HG02970 (cell line): Measurements from ENCODE around the gene PARP2.

Experiments used
- ATAC-seq: cut with Tn5 transposase; IDR thresholded peaks from one replicate; pipeline ENCODE4 v1.9.1; 2021; ENCODE audit warnings: mild to moderate bottlenecking, moderate library complexity, moderate number of reproducible peaks; ENCODE audit not compliant: unreplicated experiment, low FRiP score

PARP2 gene

DNA sequence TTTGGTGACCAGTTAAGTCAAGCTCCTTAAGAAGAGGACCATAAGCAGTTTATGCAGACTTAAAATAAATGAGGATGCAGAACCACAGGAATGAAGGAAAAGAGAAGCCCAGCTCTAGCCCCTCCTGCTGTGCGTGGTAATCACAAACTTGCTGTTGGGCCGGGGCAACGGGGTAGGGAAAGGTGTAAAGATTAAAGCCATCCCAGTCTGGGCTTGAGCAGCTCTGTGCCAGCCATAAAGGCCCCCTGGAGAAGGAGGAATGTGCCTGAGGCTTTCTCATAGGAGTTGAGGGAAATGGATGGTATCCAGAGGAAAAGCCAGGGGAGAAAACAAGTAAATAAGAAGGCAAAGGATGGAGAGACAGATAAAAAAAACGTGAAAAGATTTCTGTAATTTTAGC is 44.7 kb downstream of the PARP2 start:
- ATAC-seq, result no peak

- ATAC-seq, result no peak
These were observed 48.1 kb downstream of the PARP2 start for GRCh38 chr14:20391505-20391904.

DNA sequence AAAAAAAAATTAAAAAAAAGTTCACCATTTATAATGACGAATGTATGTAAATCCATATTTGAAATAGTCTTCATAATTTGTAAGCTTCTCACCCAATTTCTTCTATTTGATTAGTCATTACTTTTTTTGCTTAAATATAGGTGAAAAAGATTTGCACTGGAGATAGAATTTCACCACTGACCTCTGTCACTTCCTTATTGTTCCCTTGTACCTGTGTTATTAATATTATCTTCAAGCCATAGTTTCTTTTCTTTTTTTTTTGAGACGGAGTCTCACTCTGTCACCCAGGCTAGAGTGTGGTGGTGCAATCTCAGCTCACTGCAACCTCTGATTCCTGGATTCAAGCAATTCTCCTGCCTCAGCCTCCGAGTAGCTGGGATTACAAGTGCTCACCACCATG is 54.1 kb downstream of the PARP2 start:
- no peak for ATAC-seq

DNA sequence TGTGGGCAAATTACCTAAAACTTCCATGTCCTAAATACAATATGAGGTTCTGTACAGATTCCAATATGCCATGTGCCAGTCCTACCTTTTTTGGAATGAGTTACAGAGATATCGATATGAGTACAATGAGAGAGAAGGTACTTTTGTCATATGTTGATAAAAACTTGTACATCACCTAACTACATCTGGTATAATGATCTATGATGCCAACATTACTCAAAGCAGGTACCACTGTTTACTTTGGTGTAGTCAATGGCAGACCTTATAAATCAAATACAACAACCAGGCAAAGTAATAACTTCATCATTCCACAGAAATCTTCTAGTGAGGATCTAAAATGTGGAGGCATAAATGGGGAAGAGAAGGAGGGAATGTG is 57.1 kb downstream of the PARP2 start:
- no peak for ATAC-seq

DNA sequence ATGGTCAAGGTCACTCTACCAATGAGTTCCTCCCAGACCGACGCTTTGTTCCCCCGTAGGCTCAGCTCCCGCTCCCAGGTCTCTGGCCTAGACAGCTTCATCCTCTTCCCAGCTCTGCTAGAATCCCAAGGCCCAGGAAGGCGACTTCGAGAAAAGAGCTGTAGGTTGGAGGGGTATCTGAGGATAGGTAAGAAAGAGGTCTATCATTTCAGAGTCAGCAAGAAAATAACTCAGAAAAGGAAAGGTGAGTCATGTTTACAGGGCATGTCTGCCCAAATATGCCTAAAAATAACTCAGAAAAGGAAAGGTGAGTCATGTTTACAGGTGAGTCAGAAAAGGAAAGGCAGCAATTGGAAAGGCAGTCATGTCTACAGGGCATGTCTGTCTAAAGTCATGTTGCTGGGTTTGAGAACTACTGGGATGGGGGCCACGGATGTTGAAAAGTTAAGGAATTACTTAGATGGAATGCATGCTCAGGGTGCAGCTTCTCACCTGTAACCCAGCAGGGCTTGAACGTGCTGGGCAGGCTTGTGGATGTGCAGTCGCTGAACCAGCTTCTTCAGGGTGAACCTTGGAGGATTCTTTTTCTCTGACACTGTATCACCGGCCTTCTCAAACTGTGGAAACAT is 57.6 kb downstream of the PARP2 start:
- ATAC-seq, result no peak

DNA sequence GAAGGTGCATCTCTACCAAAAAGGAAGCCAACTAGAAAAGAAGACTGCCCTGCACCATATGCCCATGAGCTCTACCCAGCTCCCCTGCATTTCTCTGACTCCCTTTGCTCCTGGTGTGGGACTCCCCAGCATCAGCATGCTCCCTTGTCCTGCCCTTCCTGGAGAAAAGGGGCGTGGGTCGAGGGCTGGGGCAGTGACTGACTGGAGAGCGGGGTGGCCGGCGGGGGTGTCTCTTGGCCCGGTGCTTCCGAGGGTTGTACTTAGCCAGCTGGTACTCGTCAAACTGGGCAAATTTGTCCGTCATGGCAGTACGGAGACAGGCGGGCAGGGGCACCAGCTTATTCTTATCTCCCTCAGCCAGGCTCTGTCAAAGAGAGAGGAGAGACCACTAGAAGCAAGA is 60.1 kb downstream of the PARP2 start:
- no peak for ATAC-seq
